PC-3 (cell line): ENCODE results near the gene POLD1. TPM values are rescaled to one million over a fixed set of nuclear protein-coding genes. Genes with fewer than 3 reads are reported as not detected.

Experiments
- ATAC-seq: fragments of 200-7000 bp; cut with Tn5 transposase; 2 replicates; pipeline ENCODE4 v1.9.1; 2020; ENCODE audit warnings: mild to moderate bottlenecking, moderate library complexity
- BruUV-seq: library from RNA; stranded (reverse); fragments of 400-500 nt; replicated peaks from 2 replicates; lab custom pipeline; 2021; lab: Mats Ljungman, UMichigan
- CTCF ChIA-PET: fragments of 300-600 bp; sonication (Branson Sonifier 250); formaldehyde crosslinking; loops from one replicate; lab custom pipeline; 2022; ENCODE audit warnings: antibody characterized with exemption; lab: Charles Lee
- POLR2A ChIA-PET: fragments of 300-600 bp; sonication (Branson Sonifier 250); formaldehyde crosslinking; loops from one replicate; lab custom pipeline; 2022; ENCODE audit warnings: antibody characterized with exemption; ENCODE audit not compliant: unreplicated experiment; lab: Charles Lee
- DNase-seq: peaks from one replicate; pipeline ENCODE4 v3.0.0-alpha.2; 2015
- H2AFZ ChIP-seq: fragments of 300-600 bp; sonication (generic); 2 replicates; pipeline ENCODE4 v1.6.0; 2016; ENCODE audit warnings: antibody characterized with exemption, low read length
- H3F3A ChIP-seq: fragments of 300-600 bp; sonication (generic); one replicate; pipeline ENCODE4 v1.6.0; 2017; ENCODE audit warnings: antibody characterized with exemption, low read length, control low read depth, mild to moderate bottlenecking; ENCODE audit not compliant: unreplicated experiment
- H3K27ac ChIP-seq: fragments of 300-600 bp; sonication (generic); 2 replicates; pipeline ENCODE4 v1.5.1; 2016; ENCODE audit warnings: mild to moderate bottlenecking, low read length
- H3K27me3 ChIP-seq: fragments of 300-600 bp; sonication (generic); 2 replicates; pipeline ENCODE4 v1.6.1; 2016; ENCODE audit warnings: low read length, mixed read lengths
- H3K36me3 ChIP-seq: fragments of 300-600 bp; sonication (generic); 2 replicates; pipeline ENCODE4 v1.6.1; 2016; ENCODE audit warnings: low read depth, mixed run types, low read length, mixed read lengths
- H3K4me1 ChIP-seq: fragments of 300-600 bp; sonication (generic); 2 replicates; pipeline ENCODE4 v1.5.1; 2016; ENCODE audit warnings: low read length; ENCODE audit not compliant: insufficient read depth
- H3K4me2 ChIP-seq: fragments of 300-600 bp; sonication (generic); 2 replicates; pipeline ENCODE4 v1.6.0; 2016; ENCODE audit warnings: low read length
- H3K4me3 ChIP-seq: fragments of 300-600 bp; sonication (generic); 2 replicates; pipeline ENCODE4 v1.5.1; 2016; ENCODE audit warnings: mild to moderate bottlenecking, low read length, mixed read lengths
- H3K79me2 ChIP-seq: fragments of 300-600 bp; sonication (generic); 2 replicates; pipeline ENCODE4 v1.6.1; 2017; ENCODE audit warnings: low read length, mixed read lengths
- H3K9ac ChIP-seq: fragments of 300-600 bp; sonication (generic); 2 replicates; pipeline ENCODE4 v1.6.0; 2016; ENCODE audit warnings: mild to moderate bottlenecking, low read length
- H3K9me2 ChIP-seq: fragments of 300-600 bp; sonication (generic); replicated peaks from 2 replicates; pipeline ENCODE4 v1.6.1; 2016; ENCODE audit warnings: mixed run types, low read length, mixed read lengths
- H3K9me3 ChIP-seq: fragments of 300-600 bp; sonication (generic); 2 replicates; pipeline ENCODE4 v1.6.1; 2016; ENCODE audit warnings: low read length, mixed read lengths
- H4K20me1 ChIP-seq: fragments of 300-600 bp; sonication (generic); 2 replicates; pipeline ENCODE4 v1.6.1; 2016; ENCODE audit warnings: low read length, mixed read lengths
- intact Hi-C: fragments of 100-400 bp; cut with micrococcal nuclease; formaldehyde crosslinking; loops from 2 replicates; pipeline ENCODE4 v1.9.0; 2023
- total RNA-seq: library from RNA; depleted of rRNA; stranded (reverse); fragments of >200 nt; gene quantifications from 2 replicates; pipeline ENCODE4 v1.2.3, GENCODE V29; 2014; rRNA removed
- TF ChIP-seq, protein P1 (sequence below): fragments of 300-600 bp; sonication (generic); conservative IDR thresholded peaks from 2 replicates; pipeline ENCODE4 v1.5.1; 2017; ENCODE audit warnings: antibody characterized with exemption, low read depth, mild to moderate bottlenecking, low read length

The POLD1 gene
- total RNA-seq, 1 experiment from 2014 or later: 165 TPM

DNA sequence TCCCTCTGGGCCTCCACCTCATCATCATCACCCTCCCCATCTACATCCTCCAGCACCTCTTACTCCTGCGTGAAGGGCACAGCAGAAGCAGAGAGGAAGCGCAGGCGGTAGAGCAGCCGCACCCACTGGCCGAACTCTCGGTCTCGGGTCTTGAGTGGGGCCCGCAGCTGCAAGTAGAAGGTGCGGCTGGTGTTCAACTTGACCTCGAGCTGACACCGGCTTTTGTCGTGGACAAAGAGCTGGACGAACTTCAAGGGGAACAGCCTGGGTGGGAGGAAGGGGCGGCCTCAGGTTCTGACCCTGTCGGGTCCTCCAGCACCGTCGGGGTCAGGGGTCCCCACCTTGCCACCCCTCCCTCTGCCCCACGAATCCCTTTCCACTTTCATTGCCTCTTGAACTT, 83.4 kb downstream of the POLD1 start:
- TF ChIP-seq, protein P1, sequence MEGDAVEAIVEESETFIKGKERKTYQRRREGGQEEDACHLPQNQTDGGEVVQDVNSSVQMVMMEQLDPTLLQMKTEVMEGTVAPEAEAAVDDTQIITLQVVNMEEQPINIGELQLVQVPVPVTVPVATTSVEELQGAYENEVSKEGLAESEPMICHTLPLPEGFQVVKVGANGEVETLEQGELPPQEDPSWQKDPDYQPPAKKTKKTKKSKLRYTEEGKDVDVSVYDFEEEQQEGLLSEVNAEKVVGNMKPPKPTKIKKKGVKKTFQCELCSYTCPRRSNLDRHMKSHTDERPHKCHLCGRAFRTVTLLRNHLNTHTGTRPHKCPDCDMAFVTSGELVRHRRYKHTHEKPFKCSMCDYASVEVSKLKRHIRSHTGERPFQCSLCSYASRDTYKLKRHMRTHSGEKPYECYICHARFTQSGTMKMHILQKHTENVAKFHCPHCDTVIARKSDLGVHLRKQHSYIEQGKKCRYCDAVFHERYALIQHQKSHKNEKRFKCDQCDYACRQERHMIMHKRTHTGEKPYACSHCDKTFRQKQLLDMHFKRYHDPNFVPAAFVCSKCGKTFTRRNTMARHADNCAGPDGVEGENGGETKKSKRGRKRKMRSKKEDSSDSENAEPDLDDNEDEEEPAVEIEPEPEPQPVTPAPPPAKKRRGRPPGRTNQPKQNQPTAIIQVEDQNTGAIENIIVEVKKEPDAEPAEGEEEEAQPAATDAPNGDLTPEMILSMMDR: no peak

More for the DNA sequence above, 83.4 kb downstream of the POLD1 start:
- ATAC-seq: no peak
- H2AFZ ChIP-seq: no peak overlapping the region
- no peaks in the 10 kb centered on the region for H3K27me3 ChIP-seq
- H3K4me1 ChIP-seq: no peaks in the 10 kb centered on the region
- no peaks in the 10 kb centered on the region for H3F3A ChIP-seq
- H3K4me3 ChIP-seq: no peak overlapping the region
- no peaks in the 10 kb centered on the region for H3K79me2 ChIP-seq
- H3K9ac ChIP-seq: no peak overlapping the region
- BruUV-seq: no TSS peak
- H3K4me2 ChIP-seq: no peak overlapping the region
- no peaks in the 10 kb centered on the region for H3K9me2 ChIP-seq
- no peak overlapping the region for H3K27ac ChIP-seq
- H3K9me3 ChIP-seq: no peaks in the 10 kb centered on the region
- no peaks in the 10 kb centered on the region for H3K36me3 ChIP-seq
- DNase-seq: no peak
- intact Hi-C loops: no loop called here
- H4K20me1 ChIP-seq: no peaks in the 10 kb centered on the region
- CTCF ChIA-PET: no interaction called here
- POLR2A ChIA-PET: no interaction called here

Other genes with a start within 250 kb of the POLD1 start
- not detected in 2 replicates for gene IZUMO2, start 221.1 kb upstream of the POLD1 start, total RNA-seq
- 20.2 and 28.5 TPM in 2 replicates for gene MYH14, start 180.7 kb upstream of the POLD1 start, total RNA-seq
- 3.1 and 3.6 TPM in 2 replicates for gene KCNC3, start 55.0 kb upstream of the POLD1 start, total RNA-seq
- gene NAPSA, start 18.7 kb upstream of the POLD1 start, total RNA-seq: 1.2 and 3.0 TPM in 2 replicates
- gene NR1H2, start 7.9 kb upstream of the POLD1 start, total RNA-seq: 130 and 152 TPM in 2 replicates
- gene SPIB, start 34.6 kb downstream of the POLD1 start, total RNA-seq: not detected in 2 replicates
- not detected in 2 replicates for gene MYBPC2, start 48.5 kb downstream of the POLD1 start, total RNA-seq
- gene EMC10, start 92.2 kb downstream of the POLD1 start, total RNA-seq: 228 and 286 TPM in 2 replicates
- gene GARIN5A, start 92.5 kb downstream of the POLD1 start, total RNA-seq: 3.5 and 6.2 TPM in 2 replicates
- gene JOSD2, start 126.8 kb downstream of the POLD1 start, total RNA-seq: 60.8 and 71.5 TPM in 2 replicates
- not detected in 2 replicates for gene ASPDH, start 129.6 kb downstream of the POLD1 start, total RNA-seq
- 0.26 and 0.52 TPM in 2 replicates for gene LRRC4B, start 184.1 kb downstream of the POLD1 start, total RNA-seq